Liver (tissue), 9 donors: ENCODE measurements around the gene KIF21B. TPM values are rescaled to one million over a fixed set of nuclear protein-coding genes. Genes with fewer than 3 reads are reported as not detected.

Experiments used
- DNase-seq: peaks from one replicate; pipeline ENCODE4 v3.0.0-alpha.2; 2017; ENCODE audit warnings: low spot score
- H3K27ac ChIP-seq, 2 donors: one replicate each; pipeline ENCODE4 v1.7.0; 2013; ENCODE audit warnings: inconsistent platforms in 2 of 2, low read length in 2 of 2, control low read depth in 1 of 2, low read depth in 1 of 2, mild to moderate bottlenecking in 1 of 2
- H3K27me3 ChIP-seq, 4 donors: one replicate each; pipeline versions ENCODE4 v1.6.1 to v1.7.0; 2013; ENCODE audit warnings: low read length in 3 of 4, inconsistent platforms in 1 of 4, mild to moderate bottlenecking in 1 of 4, moderate library complexity in 1 of 4; ENCODE audit not compliant: control insufficient read depth in 4 of 4, insufficient read depth in 4 of 4
- H3K36me3 ChIP-seq, 4 donors: one replicate each; pipeline versions ENCODE4 v1.6.1 to v1.7.0; 2013; ENCODE audit warnings: low read length in 3 of 4, mild to moderate bottlenecking in 3 of 4, low read depth in 1 of 4, moderate library complexity in 1 of 4; ENCODE audit not compliant: control insufficient read depth in 4 of 4, insufficient read depth in 3 of 4
- H3K4me1 ChIP-seq, 4 donors: one replicate each; pipeline versions ENCODE4 v1.6.1 to v1.7.0; 2013; ENCODE audit warnings: low read length in 3 of 4, mild to moderate bottlenecking in 3 of 4, moderate library complexity in 1 of 4; ENCODE audit not compliant: control insufficient read depth in 4 of 4, insufficient read depth in 4 of 4
- H3K4me3 ChIP-seq, 3 donors: one replicate each; pipeline versions ENCODE4 v1.6.1 to v1.7.0; 2013; ENCODE audit warnings: low read length in 3 of 3, control low read depth in 1 of 3, low read depth in 1 of 3, mild to moderate bottlenecking in 1 of 3
- H3K9ac ChIP-seq, 2 donors: one replicate each; pipeline ENCODE4 v1.7.0; 2013; ENCODE audit warnings: low read length in 2 of 2, mild to moderate bottlenecking in 2 of 2, moderate library complexity in 2 of 2, control low read depth in 1 of 2, low read depth in 1 of 2
- H3K9me3 ChIP-seq, 4 donors: one replicate each; pipeline versions ENCODE4 v1.6.1 to v1.7.0; 2013; ENCODE audit warnings: low read length in 3 of 4; ENCODE audit not compliant: control insufficient read depth in 4 of 4
- CTCF ChIP-seq: fragments of 150-350 bp; IDR thresholded peaks from 2 replicates; pipeline ENCODE4 v1.5.1; 2017; ENCODE audit warnings: improper control_type of control experiment, low read depth, low read length; ENCODE audit not compliant: missing input control
- EGR1 ChIP-seq, 2 donors: IDR thresholded peaks; 2 replicates each; pipeline ENCODE4 v1.6.1; 2016 to 2018; ENCODE audit warnings: antibody characterized with exemption in 2 of 2, low read depth in 2 of 2
- FOXA1 ChIP-seq: IDR thresholded peaks from 2 replicates; pipeline ENCODE4 v1.6.1; 2016; ENCODE audit warnings: antibody characterized with exemption
- FOXA2 ChIP-seq: IDR thresholded peaks from 2 replicates; pipeline ENCODE4 v1.6.1; 2016; ENCODE audit warnings: antibody characterized with exemption
- GABPA ChIP-seq, 2 donors: IDR thresholded peaks in 1 of 2; conservative IDR thresholded peaks in 1 of 2; 2 replicates each; pipeline ENCODE4 v1.6.1; 2016; ENCODE audit warnings: antibody characterized with exemption in 2 of 2, mild to moderate bottlenecking in 1 of 2, moderate library complexity in 1 of 2
- HNF4A ChIP-seq, 2 donors: conservative IDR thresholded peaks; 2 replicates each; pipeline ENCODE4 v1.6.1; 2016; ENCODE audit warnings: antibody characterized with exemption in 2 of 2, mild to moderate bottlenecking in 2 of 2
- HNF4G ChIP-seq: IDR thresholded peaks from 2 replicates; pipeline ENCODE4 v1.6.1; 2016; ENCODE audit warnings: antibody characterized with exemption
- JUND ChIP-seq, 2 donors: IDR thresholded peaks; 2 replicates each; pipeline ENCODE4 v1.6.1; 2016; ENCODE audit warnings: antibody characterized with exemption in 2 of 2
- NR2F2 ChIP-seq: IDR thresholded peaks from 2 replicates; pipeline ENCODE4 v1.6.1; 2016; ENCODE audit warnings: antibody characterized with exemption
- RAD21 ChIP-seq, 2 donors: IDR thresholded peaks; 2 replicates each; pipeline ENCODE4 v1.6.1; 2016; ENCODE audit warnings: antibody characterized with exemption in 2 of 2, mild to moderate bottlenecking in 2 of 2
- RXRA ChIP-seq, 2 donors: IDR thresholded peaks; 2 replicates each; pipeline ENCODE4 v1.6.1; 2017 to 2018; ENCODE audit warnings: antibody characterized with exemption in 2 of 2, mild to moderate bottlenecking in 1 of 2
- SP1 ChIP-seq: IDR thresholded peaks from 2 replicates; pipeline ENCODE4 v1.6.1; 2018; ENCODE audit warnings: antibody characterized with exemption, mild to moderate bottlenecking
- TAF1 ChIP-seq: conservative IDR thresholded peaks from 2 replicates; pipeline ENCODE4 v1.6.1; 2016; ENCODE audit warnings: antibody characterized with exemption, mild to moderate bottlenecking
- YY1 ChIP-seq: IDR thresholded peaks from 2 replicates; pipeline ENCODE4 v1.6.1; 2016; ENCODE audit warnings: antibody characterized with exemption, mild to moderate bottlenecking
- WGBS: extraction: QIAGEN DNeasy Blood & Tissue Kit; methylation state at CpG from one replicate; pipeline ENCODE4 v1.1.7; 2013; 5-methylcytosine and 5-hydroxymethylcytosine counted together
- polyA plus RNA-seq, 2 donors: library from polyadenylated mRNA; stranded (reverse) in 1 of 2; unstranded in 1 of 2; fragments of 200-250 nt in 1 of 2; fragments of >200 nt in 1 of 2; fragmentation: Nextera tagmentation in 1 of 2; extraction: Ambion mirVana in 1 of 2; gene quantifications; one replicate each; pipeline versions ENCODE4 v1.2.1 to v1.2.3, GENCODE V29; 2013 to 2015
- total RNA-seq, 2 donors: library from RNA; depleted of rRNA; stranded (reverse); fragments of >200 nt; gene quantifications; one replicate each; pipeline ENCODE4 v1.2.3, GENCODE V29; 2014
- TF ChIP-seq, protein P1 (sequence below): IDR thresholded peaks from 2 replicates; pipeline ENCODE4 v1.6.1; 2016; ENCODE audit warnings: antibody characterized with exemption
- TF ChIP-seq, protein P2 (sequence below): IDR thresholded peaks from 2 replicates; pipeline ENCODE4 v1.6.1; 2016; ENCODE audit warnings: antibody characterized with exemption
- TF ChIP-seq, protein P3 (sequence below): IDR thresholded peaks from 2 replicates; pipeline ENCODE4 v1.6.1; 2016; ENCODE audit warnings: antibody characterized with exemption
- TF ChIP-seq, protein P4 (sequence below): IDR thresholded peaks from 2 replicates; pipeline ENCODE4 v1.6.1; 2016; ENCODE audit warnings: antibody characterized with exemption, mild to moderate bottlenecking
- donor health status: healthy.
- donor health status: healthy.
- donor health status: healthy.
- donor health status: healthy.
- donor health status: healthy.

Gene KIF21B
- total and polyA plus RNA-seq, 4 donors: 0.42 to 1.9 (median 1.0) TPM

DNA sequence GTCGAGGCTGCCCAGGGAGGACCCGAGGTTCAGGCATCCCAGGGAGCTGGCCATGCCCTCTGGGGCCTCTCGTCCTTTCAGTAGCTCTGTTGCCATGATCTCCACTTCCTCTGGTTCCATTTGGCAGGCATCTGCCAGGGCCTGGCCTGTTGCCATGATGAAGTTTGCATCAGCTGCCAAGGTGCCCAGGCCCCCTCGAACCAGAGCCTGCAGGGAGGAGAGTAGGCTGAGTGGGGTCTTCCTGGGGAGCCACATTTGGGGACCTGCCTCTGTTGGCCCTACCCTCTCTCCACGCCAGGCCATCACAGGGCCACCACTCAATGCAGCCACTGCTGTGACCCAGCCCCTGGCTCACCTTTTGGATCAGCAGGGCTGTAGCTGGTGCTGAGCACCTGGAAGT, 16.4 kb upstream of the KIF21B start:
- Histone ChIP-seq H3K27me3 (peaks cover 0 to 8% (median 0%) of the 10 kb centered on the region in 4 donors), H3K9ac (no peak overlapping the region), H3K27ac (no peak overlapping the region), H3K4me3 (no peak overlapping the region), H3K36me3 (no peaks in the 10 kb centered on the region), H3K4me1 (no peaks in the 10 kb centered on the region), H3K9me3 (no peaks in the 10 kb centered on the region)
- 88% methylated on average over 5 of the region's 5 CpGs for WGBS
- TF ChIP-seq NR2F2 (no peak), TAF1 (no peak), SP1 (no peak), EGR1 (IDR thresholded peaks at IDR 0.05; ENCODE audit: low read depth in 2 of 2) (no peak), CTCF (no peak), FOXA2 (no peak), JUND (IDR thresholded peaks at IDR 0.05) (no peak), RXRA (IDR thresholded peaks at IDR 0.05) (no peak), YY1 (no peak), HNF4A (conservative IDR thresholded peaks at IDR 0.05) (no peak), GABPA (IDR thresholded peaks at IDR 0.05 in 1 of 2, conservative IDR thresholded peaks at IDR 0.05 in 1 of 2) (no peak), RAD21 (IDR thresholded peaks at IDR 0.05) (no peak), HNF4G (no peak), FOXA1 (no peak)
- TF ChIP-seq, protein P1, sequence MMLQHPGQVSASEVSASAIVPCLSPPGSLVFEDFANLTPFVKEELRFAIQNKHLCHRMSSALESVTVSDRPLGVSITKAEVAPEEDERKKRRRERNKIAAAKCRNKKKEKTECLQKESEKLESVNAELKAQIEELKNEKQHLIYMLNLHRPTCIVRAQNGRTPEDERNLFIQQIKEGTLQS: no peak
- TF ChIP-seq, protein P2, sequence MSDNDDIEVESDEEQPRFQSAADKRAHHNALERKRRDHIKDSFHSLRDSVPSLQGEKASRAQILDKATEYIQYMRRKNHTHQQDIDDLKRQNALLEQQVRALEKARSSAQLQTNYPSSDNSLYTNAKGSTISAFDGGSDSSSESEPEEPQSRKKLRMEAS: no peak
- TF ChIP-seq, protein P3, sequence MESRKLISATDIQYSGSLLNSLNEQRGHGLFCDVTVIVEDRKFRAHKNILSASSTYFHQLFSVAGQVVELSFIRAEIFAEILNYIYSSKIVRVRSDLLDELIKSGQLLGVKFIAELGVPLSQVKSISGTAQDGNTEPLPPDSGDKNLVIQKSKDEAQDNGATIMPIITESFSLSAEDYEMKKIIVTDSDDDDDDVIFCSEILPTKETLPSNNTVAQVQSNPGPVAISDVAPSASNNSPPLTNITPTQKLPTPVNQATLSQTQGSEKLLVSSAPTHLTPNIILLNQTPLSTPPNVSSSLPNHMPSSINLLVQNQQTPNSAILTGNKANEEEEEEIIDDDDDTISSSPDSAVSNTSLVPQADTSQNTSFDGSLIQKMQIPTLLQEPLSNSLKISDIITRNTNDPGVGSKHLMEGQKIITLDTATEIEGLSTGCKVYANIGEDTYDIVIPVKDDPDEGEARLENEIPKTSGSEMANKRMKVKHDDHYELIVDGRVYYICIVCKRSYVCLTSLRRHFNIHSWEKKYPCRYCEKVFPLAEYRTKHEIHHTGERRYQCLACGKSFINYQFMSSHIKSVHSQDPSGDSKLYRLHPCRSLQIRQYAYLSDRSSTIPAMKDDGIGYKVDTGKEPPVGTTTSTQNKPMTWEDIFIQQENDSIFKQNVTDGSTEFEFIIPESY: no peak
- TF ChIP-seq, protein P4, sequence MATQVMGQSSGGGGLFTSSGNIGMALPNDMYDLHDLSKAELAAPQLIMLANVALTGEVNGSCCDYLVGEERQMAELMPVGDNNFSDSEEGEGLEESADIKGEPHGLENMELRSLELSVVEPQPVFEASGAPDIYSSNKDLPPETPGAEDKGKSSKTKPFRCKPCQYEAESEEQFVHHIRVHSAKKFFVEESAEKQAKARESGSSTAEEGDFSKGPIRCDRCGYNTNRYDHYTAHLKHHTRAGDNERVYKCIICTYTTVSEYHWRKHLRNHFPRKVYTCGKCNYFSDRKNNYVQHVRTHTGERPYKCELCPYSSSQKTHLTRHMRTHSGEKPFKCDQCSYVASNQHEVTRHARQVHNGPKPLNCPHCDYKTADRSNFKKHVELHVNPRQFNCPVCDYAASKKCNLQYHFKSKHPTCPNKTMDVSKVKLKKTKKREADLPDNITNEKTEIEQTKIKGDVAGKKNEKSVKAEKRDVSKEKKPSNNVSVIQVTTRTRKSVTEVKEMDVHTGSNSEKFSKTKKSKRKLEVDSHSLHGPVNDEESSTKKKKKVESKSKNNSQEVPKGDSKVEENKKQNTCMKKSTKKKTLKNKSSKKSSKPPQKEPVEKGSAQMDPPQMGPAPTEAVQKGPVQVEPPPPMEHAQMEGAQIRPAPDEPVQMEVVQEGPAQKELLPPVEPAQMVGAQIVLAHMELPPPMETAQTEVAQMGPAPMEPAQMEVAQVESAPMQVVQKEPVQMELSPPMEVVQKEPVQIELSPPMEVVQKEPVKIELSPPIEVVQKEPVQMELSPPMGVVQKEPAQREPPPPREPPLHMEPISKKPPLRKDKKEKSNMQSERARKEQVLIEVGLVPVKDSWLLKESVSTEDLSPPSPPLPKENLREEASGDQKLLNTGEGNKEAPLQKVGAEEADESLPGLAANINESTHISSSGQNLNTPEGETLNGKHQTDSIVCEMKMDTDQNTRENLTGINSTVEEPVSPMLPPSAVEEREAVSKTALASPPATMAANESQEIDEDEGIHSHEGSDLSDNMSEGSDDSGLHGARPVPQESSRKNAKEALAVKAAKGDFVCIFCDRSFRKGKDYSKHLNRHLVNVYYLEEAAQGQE: no peak
- no peak for DNase-seq
